GM19351 (cell line): ENCODE measurements around the gene PATJ.
"Not testable (repeated sequence)": the region's sequence is repeated elsewhere in the genome, so short reads cannot be mapped to it uniquely, and the experiment has no call there.

Experiments
- ATAC-seq: cut with Tn5 transposase; IDR thresholded peaks from one replicate; pipeline ENCODE4 v1.9.1; 2021; ENCODE audit warnings: mild to moderate bottlenecking, moderate library complexity; ENCODE audit not compliant: unreplicated experiment

The PATJ gene

GRCh38 chr1:61746813-61747212 is 4.5 kb downstream of the PATJ start:
- no peak for ATAC-seq

- no peak for ATAC-seq
These were observed 6.3 kb downstream of the PATJ start for GRCh38 chr1:61748566-61748965.

- ATAC-seq = no peak
These were observed 7.3 kb downstream of the PATJ start for GRCh38 chr1:61749574-61749973.

- ATAC-seq = no peak
These were observed 10.7 kb downstream of the PATJ start for GRCh38 chr1:61752921-61753389.

- ATAC-seq = no peak
These were observed 11.8 kb downstream of the PATJ start for GRCh38 chr1:61753998-61754508.

GRCh38 chr1:61754545-61754944 is 12.3 kb downstream of the PATJ start:
- ATAC-seq = no peak

GRCh38 chr1:61756773-61757172 is 14.5 kb downstream of the PATJ start:
- no peak for ATAC-seq

GRCh38 chr1:61757950-61758349 is 15.7 kb downstream of the PATJ start:
- no peak for ATAC-seq

- ATAC-seq = no peak
These were observed 27.9 kb downstream of the PATJ start for GRCh38 chr1:61770131-61770530.

GRCh38 chr1:61776091-61776490 is 33.8 kb downstream of the PATJ start:
- no peak for ATAC-seq

- ATAC-seq = no peak
These were observed 37.0 kb downstream of the PATJ start for GRCh38 chr1:61779231-61779630.

GRCh38 chr1:61781151-61781550 is 38.9 kb downstream of the PATJ start:
- no peak for ATAC-seq

- peak; percentile 50 for ATAC-seq
These were observed 40.5 kb downstream of the PATJ start for GRCh38 chr1:61782771-61783170.

GRCh38 chr1:61784726-61785125 is 42.4 kb downstream of the PATJ start:
- no peak for ATAC-seq

- ATAC-seq = no peak
These were observed 48.6 kb downstream of the PATJ start for GRCh38 chr1:61790837-61791236.

GRCh38 chr1:61797045-61797755 is 54.9 kb downstream of the PATJ start:
- no peak for ATAC-seq

- ATAC-seq = not testable (repeated sequence)
These were observed 58.8 kb downstream of the PATJ start for GRCh38 chr1:61801047-61801446.

GRCh38 chr1:61807606-61808140 is 65.4 kb downstream of the PATJ start:
- ATAC-seq = no peak

GRCh38 chr1:61808321-61808720 is 66.0 kb downstream of the PATJ start:
- no peak for ATAC-seq

GRCh38 chr1:61808968-61809367 is 66.7 kb downstream of the PATJ start:
- ATAC-seq = no peak

- ATAC-seq = no peak
These were observed 70.6 kb downstream of the PATJ start for GRCh38 chr1:61812916-61813315.

- no peak for ATAC-seq
These were observed 73.9 kb downstream of the PATJ start for GRCh38 chr1:61816191-61816590.

GRCh38 chr1:61818992-61819391 is 76.7 kb downstream of the PATJ start:
- no peak for ATAC-seq
